WTC11 (cell line): ENCODE measurements around the gene RCAN3. TPM values are rescaled to one million over a fixed set of nuclear protein-coding genes. Genes with fewer than 3 reads are reported as not detected.

ENCODE experiments used
- ATAC-seq: fragments of 200-7000 bp; cut with Tn5 transposase; 2 replicates; pipeline ENCODE4 v1.10.0; 2021; ENCODE audit warnings: mild to moderate bottlenecking, moderate library complexity
- CTCF ChIA-PET: fragments of 300-600 bp; sonication (Branson Sonifier 250); formaldehyde crosslinking; loops from one replicate; lab custom pipeline; 2021; ENCODE audit warnings: antibody characterized with exemption; lab: Charles Lee
- POLR2A ChIA-PET: fragments of 350-600 bp; sonication (Branson Sonifier 250); formaldehyde crosslinking; loops from one replicate; lab custom pipeline; 2021; ENCODE audit warnings: antibody characterized with exemption; lab: Charles Lee
- DNase-seq: peaks from one replicate; pipeline ENCODE4 v3.0.0; 2021; ENCODE audit warnings: low spot score
- H3K27ac Mint-ChIP-seq: 2 replicates; pipeline ENCODE4 v1.8.0; 2021; ENCODE audit warnings: mixed read lengths
- H3K27me3 Mint-ChIP-seq: 2 replicates; pipeline ENCODE4 v1.8.0; 2021; ENCODE audit warnings: low read depth, mild to moderate bottlenecking, moderate library complexity, mixed read lengths
- H3K36me3 Mint-ChIP-seq: 2 replicates; pipeline ENCODE4 v1.8.0; 2021; ENCODE audit warnings: mixed read lengths
- H3K4me1 Mint-ChIP-seq: 2 replicates; pipeline ENCODE4 v1.8.0; 2022; ENCODE audit warnings: mixed read lengths
- H3K4me3 Mint-ChIP-seq: 2 replicates; pipeline ENCODE4 v1.8.0; 2021; ENCODE audit warnings: mild to moderate bottlenecking, moderate library complexity, mixed read lengths
- H3K9me3 Mint-ChIP-seq: 2 replicates; pipeline ENCODE4 v1.8.0; 2021; ENCODE audit warnings: mixed read lengths
- AFF4 ChIP-seq: sonication (generic); formaldehyde crosslinking; IDR thresholded peaks from 2 replicates; pipeline ENCODE4 v1.8.1; 2023; ENCODE audit warnings: mild to moderate bottlenecking, missing genetic modification reagents, borderline replicate concordance
- CREM ChIP-seq: sonication (generic); formaldehyde crosslinking; IDR thresholded peaks from 2 replicates; pipeline ENCODE4 v1.8.1; 2022; ENCODE audit warnings: mild to moderate bottlenecking, missing genetic modification reagents, moderate library complexity
- E2F1 ChIP-seq: sonication (generic); formaldehyde crosslinking; IDR thresholded peaks from 2 replicates; pipeline ENCODE4 v1.8.0; 2022; ENCODE audit warnings: mild to moderate bottlenecking, missing genetic modification reagents
- E2F4 ChIP-seq: sonication (generic); formaldehyde crosslinking; IDR thresholded peaks from 2 replicates; pipeline ENCODE4 v1.8.1; 2022; ENCODE audit warnings: low read depth, mild to moderate bottlenecking, moderate library complexity, missing genetic modification reagents, borderline replicate concordance
- EMX1 ChIP-seq: fragments of 250-450 bp; sonication (Bioruptor Pico); IDR thresholded peaks from 2 replicates; pipeline ENCODE4 v1.8.0; 2021; ENCODE audit warnings: mild to moderate bottlenecking
- FOXJ3 ChIP-seq: sonication (generic); formaldehyde crosslinking; IDR thresholded peaks from 2 replicates; pipeline ENCODE4 v1.9.0; 2021; ENCODE audit warnings: missing genetic modification reagents, mild to moderate bottlenecking, borderline replicate concordance
- FOXP1 ChIP-seq: sonication (generic); formaldehyde crosslinking; IDR thresholded peaks from 2 replicates; pipeline ENCODE4 v1.8.0; 2022; ENCODE audit warnings: missing genetic modification reagents, mild to moderate bottlenecking, moderate library complexity, borderline replicate concordance
- GRHL2 ChIP-seq: fragments of 250-450 bp; sonication (Bioruptor Pico); IDR thresholded peaks from 2 replicates; pipeline ENCODE4 v1.8.0; 2022; ENCODE audit warnings: mild to moderate bottlenecking, moderate library complexity; ENCODE audit not compliant: insufficient replicate concordance, severe bottlenecking
- NR1H2 ChIP-seq: sonication (generic); formaldehyde crosslinking; IDR thresholded peaks from 2 replicates; pipeline ENCODE4 v1.9.0; 2021; ENCODE audit warnings: mild to moderate bottlenecking, moderate library complexity, missing genetic modification reagents
- NR3C1 ChIP-seq: sonication (generic); formaldehyde crosslinking; conservative IDR thresholded peaks from 2 replicates; pipeline ENCODE4 v1.8.1; 2023; ENCODE audit warnings: low read depth, mild to moderate bottlenecking, missing genetic modification reagents
- PREB ChIP-seq: sonication (generic); formaldehyde crosslinking; IDR thresholded peaks from 2 replicates; pipeline ENCODE4 v1.8.1; 2022; ENCODE audit warnings: mild to moderate bottlenecking, missing genetic modification reagents, moderate library complexity, borderline replicate concordance
- PRRX2 ChIP-seq: fragments of 250-450 bp; sonication (Bioruptor Pico); IDR thresholded peaks from 2 replicates; pipeline ENCODE4 v1.8.0; 2021; ENCODE audit warnings: mild to moderate bottlenecking
- RELA ChIP-seq: sonication (generic); formaldehyde crosslinking; IDR thresholded peaks from 2 replicates; pipeline ENCODE4 v1.8.1; 2022; ENCODE audit warnings: missing genetic modification reagents, mild to moderate bottlenecking, borderline replicate concordance
- SMAD3 ChIP-seq: sonication (generic); formaldehyde crosslinking; IDR thresholded peaks from 2 replicates; pipeline ENCODE4 v1.8.0; 2022; ENCODE audit warnings: missing genetic modification reagents, mild to moderate bottlenecking, borderline replicate concordance
- SMAD4 ChIP-seq: sonication (generic); formaldehyde crosslinking; IDR thresholded peaks from 2 replicates; pipeline ENCODE4 v1.8.0; 2022; ENCODE audit warnings: mild to moderate bottlenecking, missing genetic modification reagents
- ZNF121 ChIP-seq: sonication (generic); formaldehyde crosslinking; IDR thresholded peaks from 2 replicates; pipeline ENCODE4 v1.8.0; 2023; ENCODE audit warnings: missing genetic modification reagents
- ZNF281 ChIP-seq: sonication (generic); formaldehyde crosslinking; IDR thresholded peaks from 2 replicates; pipeline ENCODE4 v1.8.0; 2023; ENCODE audit warnings: mild to moderate bottlenecking, missing genetic modification reagents
- ZNF416 ChIP-seq: fragments of 250-450 bp; sonication (Bioruptor Pico); IDR thresholded peaks from 2 replicates; pipeline ENCODE4 v1.9.0; 2021; ENCODE audit warnings: mild to moderate bottlenecking, inconsistent platforms
- ZNF425 ChIP-seq: fragments of 250-450 bp; sonication (Bioruptor Pico); conservative IDR thresholded peaks from 2 replicates; pipeline ENCODE4 v1.9.0; 2021; ENCODE audit warnings: mild to moderate bottlenecking
- ZNF512 ChIP-seq: sonication (generic); formaldehyde crosslinking; IDR thresholded peaks from 2 replicates; pipeline ENCODE4 v1.8.1; 2022; ENCODE audit warnings: missing genetic modification reagents, borderline replicate concordance
- ZNF671 ChIP-seq: fragments of 250-450 bp; sonication (Bioruptor Pico); IDR thresholded peaks from 2 replicates; pipeline ENCODE4 v1.8.0; 2021; ENCODE audit warnings: mild to moderate bottlenecking
- total RNA-seq: library from RNA; stranded (reverse); gene quantifications from 3 replicates; pipeline ENCODE4 v1.2.3, GENCODE V29; 2021

Gene RCAN3
- total RNA-seq, 1 experiment from 2014 or later: 23.3 TPM

- H3K4me1 Mint-ChIP-seq: peaks cover 21% of the 10 kb centered on the region
- TF ChIP-seq ZNF416 (CRISPR knock-in tag) (no peak), EMX1 (no peak), CREM (CRISPR knock-in tag) (no peak), NR3C1 (CRISPR knock-in tag) (no peak), AFF4 (CRISPR knock-in tag) (no peak), RELA (CRISPR knock-in tag) (no peak)
- no peaks in the 10 kb centered on the region for H3K36me3 Mint-ChIP-seq
- H3K27me3 Mint-ChIP-seq: peaks cover 37% of the 10 kb centered on the region
- CTCF ChIA-PET: interaction anchor here (1.1 to 5.4 kb wide), 5 partner anchors 12 to 407 kb away, joined by 3 to 34 read pairs (median 4); partner anchors contain the start of gene NIPAL3
- H3K9me3 Mint-ChIP-seq: no peaks in the 10 kb centered on the region
- H3K4me3 Mint-ChIP-seq: no peak overlapping the region
- DNase-seq (no peak), ATAC-seq (no peak)
- POLR2A ChIA-PET: no interaction called here
- H3K27ac Mint-ChIP-seq: no peak overlapping the region
Observed at GRCh38 chr1:24557711-24558131, 55.1 kb downstream of the RCAN3 start.

GRCh38 chr1:24558455-24558854 lies 55.8 kb downstream of the RCAN3 start:
- no peaks in the 10 kb centered on the region for H3K36me3 Mint-ChIP-seq
- H3K4me3 Mint-ChIP-seq: no peak overlapping the region
- H3K4me1 Mint-ChIP-seq: peaks cover 23% of the 10 kb centered on the region
- DNase-seq: no peak
- H3K27me3 Mint-ChIP-seq: peaks cover 37% of the 10 kb centered on the region
- POLR2A ChIA-PET: no interaction called here
- CTCF ChIA-PET: interaction anchor here (1.1 to 5.4 kb wide), 5 partner anchors 12 to 408 kb away, joined by 3 to 34 read pairs (median 4); partner anchors contain the start of gene NIPAL3
- H3K9me3 Mint-ChIP-seq: no peaks in the 10 kb centered on the region
- no peak overlapping the region for H3K27ac Mint-ChIP-seq
- no peak for ATAC-seq
- TF ChIP-seq ZNF121 (CRISPR knock-in tag): no peak
- TF ChIP-seq ZNF512 (CRISPR knock-in tag): no peak
- TF ChIP-seq ZNF671 (CRISPR knock-in tag): no peak
- no peak for TF ChIP-seq ZNF281 (CRISPR knock-in tag)
- no peak for TF ChIP-seq NR1H2
- no peak for TF ChIP-seq FOXP1 (CRISPR knock-in tag)
- no peak for TF ChIP-seq SMAD3 (CRISPR knock-in tag)
- no peak for TF ChIP-seq PRRX2 (CRISPR knock-in tag)
- no peak for TF ChIP-seq GRHL2 (CRISPR knock-in tag)
- TF ChIP-seq ZNF425 (CRISPR knock-in tag): no peak
- no peak for TF ChIP-seq PREB
- TF ChIP-seq SMAD4: no peak
- no peak for TF ChIP-seq E2F1 (CRISPR knock-in tag)
- TF ChIP-seq RELA (CRISPR knock-in tag): no peak
- TF ChIP-seq E2F4: no peak
- no peak for TF ChIP-seq FOXJ3
